Thyroid gland (tissue), 4 donors: ENCODE measurements around the gene FARP2.

Experiments
- POLR2A ChIP-seq, 2 donors: fragments of 450-650 bp; IDR thresholded peaks; one replicate each; pipeline ENCODE4 v1.6.1; 2017; ENCODE audit warnings: antibody characterized with exemption in 2 of 2, mild to moderate bottlenecking in 2 of 2, moderate library complexity in 1 of 2
- TF ChIP-seq, protein P1 (sequence below), 6 experiments: fragments of 200-600 bp in 3 of 6; fragments of 450-650 bp in 3 of 6; sonication (generic) in 3 of 6; IDR thresholded peaks; one replicate each; pipeline ENCODE4 v1.5.1; 2016 to 2019; ENCODE audit warnings: antibody characterized with exemption in 6 of 6, mild to moderate bottlenecking in 2 of 6, inconsistent platforms in 1 of 6, moderate library complexity in 1 of 6

DNA sequence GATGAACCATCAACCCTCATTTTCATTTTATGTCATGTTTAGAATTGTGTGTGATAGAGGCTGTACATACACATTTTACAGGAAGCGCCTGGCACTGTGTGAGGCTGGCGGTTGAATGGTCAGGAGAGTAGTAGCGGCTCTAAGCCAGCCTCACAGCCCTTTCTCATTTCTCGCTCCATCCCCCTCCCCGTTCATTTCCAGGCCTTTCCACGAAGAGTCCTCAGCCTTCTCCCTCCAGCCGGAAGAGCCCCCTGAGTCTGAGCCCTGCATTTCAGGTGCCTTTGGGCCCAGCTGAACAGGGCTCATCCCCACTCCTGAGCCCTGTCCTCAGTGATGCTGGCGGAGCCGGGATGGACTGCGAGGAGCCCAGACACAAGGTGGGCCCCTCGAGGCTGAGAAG is 100.5 kb downstream of the FARP2 start:
- TF ChIP-seq, protein P1, sequence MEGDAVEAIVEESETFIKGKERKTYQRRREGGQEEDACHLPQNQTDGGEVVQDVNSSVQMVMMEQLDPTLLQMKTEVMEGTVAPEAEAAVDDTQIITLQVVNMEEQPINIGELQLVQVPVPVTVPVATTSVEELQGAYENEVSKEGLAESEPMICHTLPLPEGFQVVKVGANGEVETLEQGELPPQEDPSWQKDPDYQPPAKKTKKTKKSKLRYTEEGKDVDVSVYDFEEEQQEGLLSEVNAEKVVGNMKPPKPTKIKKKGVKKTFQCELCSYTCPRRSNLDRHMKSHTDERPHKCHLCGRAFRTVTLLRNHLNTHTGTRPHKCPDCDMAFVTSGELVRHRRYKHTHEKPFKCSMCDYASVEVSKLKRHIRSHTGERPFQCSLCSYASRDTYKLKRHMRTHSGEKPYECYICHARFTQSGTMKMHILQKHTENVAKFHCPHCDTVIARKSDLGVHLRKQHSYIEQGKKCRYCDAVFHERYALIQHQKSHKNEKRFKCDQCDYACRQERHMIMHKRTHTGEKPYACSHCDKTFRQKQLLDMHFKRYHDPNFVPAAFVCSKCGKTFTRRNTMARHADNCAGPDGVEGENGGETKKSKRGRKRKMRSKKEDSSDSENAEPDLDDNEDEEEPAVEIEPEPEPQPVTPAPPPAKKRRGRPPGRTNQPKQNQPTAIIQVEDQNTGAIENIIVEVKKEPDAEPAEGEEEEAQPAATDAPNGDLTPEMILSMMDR (IDR thresholded peaks at IDR 0.05), result no peak
- TF ChIP-seq POLR2A (IDR thresholded peaks at IDR 0.05), result no peak
